ENCODE results near the gene DLG3.

- TF ChIP-seq CTCF (IDR thresholded peaks at IDR 0.05) (no peak), POLR2A (IDR thresholded peaks at IDR 0.05) (no peak), POLR2AphosphoS5 (IDR thresholded peaks at IDR 0.05) (no peak)
Observed at GRCh38 chrX:70525733-70526132, 81.1 kb downstream of the DLG3 start.
